ENCODE measurements around the gene CLMN.

The CLMN gene

GRCh38 chr14:95321693-95322455 is 2.2 kb upstream of the CLMN start:
- DNase-seq (ENCODE audit: low spot score): no peak

GRCh38 chr14:95320955-95321600 is 1.4 kb upstream of the CLMN start:
- DNase-seq (ENCODE audit: low spot score): no peak

- no peak for DNase-seq (ENCODE audit: low spot score)
Measured at GRCh38 chr14:95320078-95320895, 579 bp upstream of the CLMN start.

- DNase-seq (ENCODE audit: low spot score): no peak
Measured at GRCh38 chr14:95318399-95319311, 1.1 kb downstream of the CLMN start.

GRCh38 chr14:95317817-95318343 is 1.8 kb downstream of the CLMN start:
- no peak for DNase-seq (ENCODE audit: low spot score)

- no peak for DNase-seq (ENCODE audit: low spot score)
Measured at GRCh38 chr14:95316821-95317220, 2.9 kb downstream of the CLMN start.

- DNase-seq (ENCODE audit: low spot score): no peak
Measured at GRCh38 chr14:95315579-95315978, 4.1 kb downstream of the CLMN start.

- no peak for DNase-seq (ENCODE audit: low spot score)
Measured at GRCh38 chr14:95315156-95315555, 4.6 kb downstream of the CLMN start.

GRCh38 chr14:95314609-95315008 is 5.1 kb downstream of the CLMN start:
- DNase-seq (ENCODE audit: low spot score): no peak

GRCh38 chr14:95313707-95314106 is 6.0 kb downstream of the CLMN start:
- DNase-seq (ENCODE audit: low spot score): no peak

GRCh38 chr14:95313190-95313589 is 6.5 kb downstream of the CLMN start:
- DNase-seq (ENCODE audit: low spot score): no peak

GRCh38 chr14:95312311-95312710 is 7.4 kb downstream of the CLMN start:
- no peak for DNase-seq (ENCODE audit: low spot score)

GRCh38 chr14:95311752-95312151 is 8.0 kb downstream of the CLMN start:
- DNase-seq (ENCODE audit: low spot score): peak; percentile 11

- no peak for DNase-seq (ENCODE audit: low spot score)
Measured at GRCh38 chr14:95310635-95311380, 8.9 kb downstream of the CLMN start.

- no peak for DNase-seq (ENCODE audit: low spot score)
Measured at GRCh38 chr14:95309261-95310051, 10.3 kb downstream of the CLMN start.

GRCh38 chr14:95308073-95308472 is 11.6 kb downstream of the CLMN start:
- DNase-seq (ENCODE audit: low spot score): no peak

- DNase-seq (ENCODE audit: low spot score): no peak
Measured at GRCh38 chr14:95307402-95308041, 12.2 kb downstream of the CLMN start.

GRCh38 chr14:95305940-95306339 is 13.8 kb downstream of the CLMN start:
- DNase-seq (ENCODE audit: low spot score): no peak

- no peak for DNase-seq (ENCODE audit: low spot score)
Measured at GRCh38 chr14:95305145-95305544, 14.6 kb downstream of the CLMN start.
